Left lung (tissue), 10 donors: ENCODE measurements around the gene DSCAM. TPM values are rescaled to one million over a fixed set of nuclear protein-coding genes. Genes with fewer than 3 reads are reported as not detected.

Experiments
- ATAC-seq: fragments of 200-7000 bp; cut with Tn5 transposase; one replicate; pipeline ENCODE4 v1.9.1; 2020; ENCODE audit warnings: moderate library complexity
- DNase-seq, 4 donors: peaks; one replicate each; pipeline ENCODE4 v3.0.0-alpha.2; 2013 to 2020
- H3K27ac ChIP-seq, 2 donors: fragments of 200-600 bp; sonication (generic) in 1 of 2; one replicate each; pipeline versions ENCODE4 v1.5.0 to v1.8.0; 2020 to 2021
- H3K27me3 ChIP-seq, 2 donors: fragments of 200-600 bp; sonication (generic) in 1 of 2; one replicate each; pipeline versions ENCODE4 v1.5.0 to v1.8.0; 2020 to 2021
- H3K36me3 ChIP-seq, 2 donors: fragments of 200-600 bp; sonication (generic) in 1 of 2; one replicate each; pipeline versions ENCODE4 v1.5.0 to v1.8.0; 2020 to 2021
- H3K4me1 ChIP-seq, 2 donors: fragments of 200-600 bp; one replicate each; pipeline ENCODE4 v1.8.0; 2021
- H3K4me3 ChIP-seq, 2 donors: fragments of 200-600 bp; sonication (generic) in 1 of 2; one replicate each; pipeline versions ENCODE4 v1.5.0 to v1.8.0; 2020 to 2021; ENCODE audit warnings: mild to moderate bottlenecking in 1 of 2
- H3K9me3 ChIP-seq, 2 donors: fragments of 200-600 bp; sonication (generic) in 1 of 2; one replicate each; pipeline versions ENCODE4 v1.5.0 to v1.8.0; 2020 to 2021
- intact Hi-C, 2 donors: fragments of 100-400 bp; cut with DNase I; formaldehyde crosslinking; loops; one replicate each; pipeline versions ENCODE4 v1.11.2 to v1.14.2; 2022
- polyA plus RNA-seq, 6 donors: library from polyadenylated mRNA; unstranded; fragments of 120-200 nt; gene quantifications; one replicate each; pipeline ENCODE4 v1.2.1, GENCODE V29; 2013; ENCODE audit not compliant: insufficient read length in 6 of 6
- total RNA-seq, 2 donors: library from RNA; stranded (reverse); fragmentation: NEBNext Ultra II Directional; extraction: Animal tissue kit (Norgen Biotek cat#: 25700); gene quantifications; one replicate each; pipeline ENCODE4 v1.2.1, GENCODE V29; 2021
- TF ChIP-seq, protein P1 (sequence below), 2 donors: fragments of 200-600 bp; sonication (generic) in 1 of 2; IDR thresholded peaks; one replicate each; pipeline versions ENCODE4 v1.5.0 to v1.8.0; 2021; ENCODE audit warnings: antibody characterized with exemption in 2 of 2
- donor health status: DM: no; HTN: yes; CAD: no.
- donor health status: DM: no; HTN: no; CAD: no.

Gene DSCAM
- total and polyA plus RNA-seq, 8 donors = 0.03 to 0.24 (median 0.07) TPM; not detected in 1

- no peaks in the 10 kb centered on the region for H3K4me1 ChIP-seq
- no peak overlapping the region for H3K4me3 ChIP-seq
- H3K27ac ChIP-seq = no peak overlapping the region
- TF ChIP-seq, protein P1, sequence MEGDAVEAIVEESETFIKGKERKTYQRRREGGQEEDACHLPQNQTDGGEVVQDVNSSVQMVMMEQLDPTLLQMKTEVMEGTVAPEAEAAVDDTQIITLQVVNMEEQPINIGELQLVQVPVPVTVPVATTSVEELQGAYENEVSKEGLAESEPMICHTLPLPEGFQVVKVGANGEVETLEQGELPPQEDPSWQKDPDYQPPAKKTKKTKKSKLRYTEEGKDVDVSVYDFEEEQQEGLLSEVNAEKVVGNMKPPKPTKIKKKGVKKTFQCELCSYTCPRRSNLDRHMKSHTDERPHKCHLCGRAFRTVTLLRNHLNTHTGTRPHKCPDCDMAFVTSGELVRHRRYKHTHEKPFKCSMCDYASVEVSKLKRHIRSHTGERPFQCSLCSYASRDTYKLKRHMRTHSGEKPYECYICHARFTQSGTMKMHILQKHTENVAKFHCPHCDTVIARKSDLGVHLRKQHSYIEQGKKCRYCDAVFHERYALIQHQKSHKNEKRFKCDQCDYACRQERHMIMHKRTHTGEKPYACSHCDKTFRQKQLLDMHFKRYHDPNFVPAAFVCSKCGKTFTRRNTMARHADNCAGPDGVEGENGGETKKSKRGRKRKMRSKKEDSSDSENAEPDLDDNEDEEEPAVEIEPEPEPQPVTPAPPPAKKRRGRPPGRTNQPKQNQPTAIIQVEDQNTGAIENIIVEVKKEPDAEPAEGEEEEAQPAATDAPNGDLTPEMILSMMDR (IDR thresholded peaks at IDR 0.05) = no peak
- peaks cover 0 to 4% of the 10 kb centered on the region in 2 donors for H3K9me3 ChIP-seq
- no peaks in the 10 kb centered on the region for H3K36me3 ChIP-seq
- no peak for DNase-seq
- ATAC-seq = no peak
- H3K27me3 ChIP-seq = no peaks in the 10 kb centered on the region
- intact Hi-C loops = no loop called here
Measured at GRCh38 chr21:40686526-40686925, 160.4 kb downstream of the DSCAM start.

- ATAC-seq = no peak
Measured at GRCh38 chr21:40685141-40685540, 161.8 kb downstream of the DSCAM start.

GRCh38 chr21:40684726-40685125, 162.2 kb downstream of the DSCAM start:
- TF ChIP-seq, protein P1 (IDR thresholded peaks at IDR 0.05) = no peak
- Histone ChIP-seq H3K27ac (no peak overlapping the region), H3K36me3 (no peaks in the 10 kb centered on the region), H3K4me3 (no peak overlapping the region), H3K27me3 (no peaks in the 10 kb centered on the region), H3K4me1 (no peaks in the 10 kb centered on the region), H3K9me3 (peaks cover 0 to 4% of the 10 kb centered on the region in 2 donors)
- DNase-seq = no peak
- ATAC-seq = no peak
- intact Hi-C loops = no loop called here

More at GRCh38 chr21:40685141-40685540, 161.8 kb downstream of the DSCAM start:
- DNase-seq = no peak
- H3K9me3 ChIP-seq = peaks cover 0 to 4% of the 10 kb centered on the region in 2 donors
- no peaks in the 10 kb centered on the region for H3K4me1 ChIP-seq
- H3K27ac ChIP-seq = no peak overlapping the region
- intact Hi-C loops = no loop called here
- H3K4me3 ChIP-seq = no peak overlapping the region
- no peaks in the 10 kb centered on the region for H3K27me3 ChIP-seq
- TF ChIP-seq, protein P1 (IDR thresholded peaks at IDR 0.05) = no peak
- H3K36me3 ChIP-seq = no peaks in the 10 kb centered on the region

DNA sequence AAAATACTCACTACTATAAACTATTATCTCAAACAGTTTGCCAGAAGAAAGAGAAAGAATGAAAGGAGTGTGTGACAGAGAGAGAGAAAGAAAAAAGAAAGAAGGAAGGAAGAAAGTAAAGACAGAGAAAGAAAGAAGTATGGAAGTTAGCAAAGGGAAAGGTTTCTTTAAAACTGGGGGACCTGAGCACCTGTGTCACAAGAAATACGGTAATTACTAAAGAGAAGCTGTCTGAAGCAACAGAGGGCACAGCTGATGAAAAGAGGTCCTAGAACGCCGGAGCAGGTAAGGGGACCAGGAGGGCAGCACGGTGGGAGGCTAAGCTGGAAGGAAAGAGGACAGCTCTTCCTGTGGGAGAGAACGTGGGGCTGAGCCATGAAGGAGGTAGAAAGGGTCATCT, 163.6 kb downstream of the DSCAM start:
- Histone ChIP-seq H3K9me3 (peaks cover 0 to 4% of the 10 kb centered on the region in 2 donors), H3K27me3 (no peaks in the 10 kb centered on the region), H3K4me1 (no peaks in the 10 kb centered on the region), H3K36me3 (no peaks in the 10 kb centered on the region), H3K4me3 (no peak overlapping the region), H3K27ac (no peak overlapping the region)
- intact Hi-C loops = no loop called here
- DNase-seq (no peak), ATAC-seq (no peak)
- TF ChIP-seq, protein P1 (IDR thresholded peaks at IDR 0.05) = no peak

GRCh38 chr21:40681164-40681859, 165.6 kb downstream of the DSCAM start:
- DNase-seq = no peak
- Histone ChIP-seq H3K9me3 (peaks cover 0 to 4% of the 10 kb centered on the region in 2 donors), H3K4me3 (no peak overlapping the region), H3K4me1 (no peaks in the 10 kb centered on the region), H3K36me3 (no peaks in the 10 kb centered on the region), H3K27ac (no peak overlapping the region), H3K27me3 (no peaks in the 10 kb centered on the region)
- TF ChIP-seq, protein P1 (IDR thresholded peaks at IDR 0.05) = no peak
- intact Hi-C loops = no loop called here
- no peak for ATAC-seq
